ENCODE measurements around the gene RAPGEF3. TPM values are rescaled to one million over a fixed set of nuclear protein-coding genes. Genes with fewer than 3 reads are reported as not detected.

The RAPGEF3 gene
- total RNA-seq, 2 donors from 2014 or later = 10.1 TPM

DNA sequence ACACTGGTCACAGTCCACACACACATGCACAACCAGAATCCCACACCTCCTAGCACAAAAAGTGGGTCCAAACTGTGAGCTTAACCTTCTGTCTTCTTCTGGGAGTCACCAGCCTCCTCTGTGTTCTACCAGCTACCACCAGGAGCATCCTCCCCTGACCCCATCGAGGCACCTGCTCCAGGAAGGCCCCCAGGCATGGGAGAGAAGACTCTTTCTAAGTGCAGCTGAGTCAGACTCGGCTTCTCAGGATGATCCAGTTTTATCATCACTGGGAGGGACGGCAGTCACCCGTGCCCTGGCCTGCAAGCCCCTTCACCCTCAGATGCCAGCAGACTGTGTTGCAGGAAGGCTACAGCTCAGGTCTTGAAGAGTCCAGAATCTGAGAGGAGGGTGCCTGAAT lies 25.5 kb downstream of the RAPGEF3 start:
- Histone ChIP-seq H3K4me3 (no peak overlapping the region), H3K4me1 (peaks cover 4% of the 10 kb centered on the region), H3K9ac (ENCODE audit: low read depth in 2 of 2, low read length in 2 of 2) (no peak overlapping the region), H3K36me3 (no peaks in the 10 kb centered on the region), H3K27ac (no peak overlapping the region), H3K27me3 (no peaks in the 10 kb centered on the region), H3K9me3 (no peaks in the 10 kb centered on the region)
- intact Hi-C loops (cut with DNase I) = no loop called here
- no peak for TF ChIP-seq CTCF (IDR thresholded peaks at IDR 0.05)
- no peak for DNase-seq

- TF ChIP-seq CTCF (IDR thresholded peaks at IDR 0.05) = no peak
- Histone ChIP-seq H3K4me3 (no peak overlapping the region), H3K9ac (ENCODE audit: low read depth in 2 of 2, low read length in 2 of 2) (no peak overlapping the region), H3K4me1 (peaks cover 4% of the 10 kb centered on the region), H3K27ac (no peak overlapping the region), H3K36me3 (no peaks in the 10 kb centered on the region), H3K9me3 (no peaks in the 10 kb centered on the region), H3K27me3 (no peaks in the 10 kb centered on the region)
- no peak for DNase-seq
- intact Hi-C loops (cut with DNase I) = no loop called here
Observed at GRCh38 chr12:47732504-47732903, 26.2 kb downstream of the RAPGEF3 start.

DNA sequence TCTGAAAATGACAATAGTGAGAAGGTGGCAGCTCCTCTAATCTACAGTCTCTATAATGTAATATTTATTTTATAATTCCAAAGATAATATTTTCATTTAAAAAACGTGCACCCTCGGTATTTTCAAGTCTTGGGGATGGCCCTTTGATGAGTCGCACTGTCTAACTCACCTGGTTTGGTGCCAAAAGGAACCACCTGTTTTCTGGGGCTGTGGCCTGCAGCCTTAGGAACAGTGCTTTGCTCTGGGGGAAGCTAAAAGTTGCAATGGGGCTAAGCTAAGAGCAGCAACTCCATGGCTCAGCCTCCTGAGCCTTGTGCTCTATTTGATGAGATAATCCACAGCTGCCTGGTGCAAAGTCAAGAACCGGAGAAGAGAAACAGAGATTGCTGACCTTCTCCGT lies 27.0 kb downstream of the RAPGEF3 start:
- DNase-seq = no peak
- Histone ChIP-seq H3K36me3 (no peaks in the 10 kb centered on the region), H3K27me3 (no peaks in the 10 kb centered on the region), H3K4me1 (peaks cover 2% of the 10 kb centered on the region), H3K27ac (no peak overlapping the region), H3K9me3 (no peaks in the 10 kb centered on the region), H3K4me3 (no peak overlapping the region), H3K9ac (ENCODE audit: low read depth in 2 of 2, low read length in 2 of 2) (no peak overlapping the region)
- no peak for TF ChIP-seq CTCF (IDR thresholded peaks at IDR 0.05)
- intact Hi-C loops (cut with DNase I) = no loop called here

DNA sequence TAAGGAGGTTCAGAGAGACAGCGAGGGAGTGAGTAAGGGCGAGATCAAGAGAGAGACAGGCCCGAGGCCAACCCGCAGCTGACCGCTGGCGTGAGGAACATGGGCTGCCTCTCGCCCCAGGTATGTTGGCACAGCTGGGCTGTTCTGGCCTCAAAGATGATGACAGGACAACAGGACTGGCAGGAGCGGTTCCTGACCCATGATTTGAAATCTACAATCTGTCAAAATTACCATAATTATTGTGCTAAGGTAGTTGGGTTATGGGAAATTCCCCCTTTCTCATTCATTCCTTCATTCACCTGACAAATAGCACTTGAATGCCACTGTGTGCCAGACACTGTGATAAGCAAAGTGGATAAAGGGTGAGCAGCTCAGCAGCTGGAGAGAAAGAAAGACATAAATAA lies 28.3 kb downstream of the RAPGEF3 start:
- Histone ChIP-seq H3K9me3 (no peaks in the 10 kb centered on the region), H3K27ac (no peak overlapping the region), H3K36me3 (no peaks in the 10 kb centered on the region), H3K4me1 (no peaks in the 10 kb centered on the region), H3K9ac (ENCODE audit: low read depth in 2 of 2, low read length in 2 of 2) (no peak overlapping the region), H3K4me3 (no peak overlapping the region), H3K27me3 (no peaks in the 10 kb centered on the region)
- no peak for TF ChIP-seq CTCF (IDR thresholded peaks at IDR 0.05)
- intact Hi-C loops (cut with DNase I) = no loop called here
- DNase-seq = no peak

DNA sequence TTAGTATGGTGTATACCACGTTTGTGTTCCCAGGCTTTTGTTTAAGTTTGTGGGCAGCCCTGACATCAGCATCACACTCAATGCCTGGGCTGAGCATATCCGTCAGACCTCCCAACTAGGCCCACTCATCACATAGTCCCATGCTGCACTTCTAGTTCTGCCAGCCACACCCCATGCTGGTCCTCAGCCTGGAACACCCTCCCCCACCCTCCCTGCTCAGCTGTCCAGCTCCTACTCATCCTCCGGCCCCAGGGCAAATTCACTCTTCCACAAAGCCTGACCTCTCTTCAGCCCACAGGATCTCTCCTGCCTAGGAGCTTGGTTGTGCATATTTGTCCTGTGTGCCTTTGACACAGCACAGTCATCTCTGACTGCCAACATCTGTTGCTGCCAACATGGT lies 29.4 kb downstream of the RAPGEF3 start:
- intact Hi-C loops (cut with DNase I) = no loop called here
- Histone ChIP-seq H3K36me3 (no peaks in the 10 kb centered on the region), H3K27ac (no peak overlapping the region), H3K27me3 (no peaks in the 10 kb centered on the region), H3K9ac (ENCODE audit: low read depth in 2 of 2, low read length in 2 of 2) (no peak overlapping the region), H3K4me3 (no peak overlapping the region), H3K9me3 (no peaks in the 10 kb centered on the region), H3K4me1 (no peaks in the 10 kb centered on the region)
- DNase-seq = no peak
- TF ChIP-seq CTCF (IDR thresholded peaks at IDR 0.05) = no peak

DNA sequence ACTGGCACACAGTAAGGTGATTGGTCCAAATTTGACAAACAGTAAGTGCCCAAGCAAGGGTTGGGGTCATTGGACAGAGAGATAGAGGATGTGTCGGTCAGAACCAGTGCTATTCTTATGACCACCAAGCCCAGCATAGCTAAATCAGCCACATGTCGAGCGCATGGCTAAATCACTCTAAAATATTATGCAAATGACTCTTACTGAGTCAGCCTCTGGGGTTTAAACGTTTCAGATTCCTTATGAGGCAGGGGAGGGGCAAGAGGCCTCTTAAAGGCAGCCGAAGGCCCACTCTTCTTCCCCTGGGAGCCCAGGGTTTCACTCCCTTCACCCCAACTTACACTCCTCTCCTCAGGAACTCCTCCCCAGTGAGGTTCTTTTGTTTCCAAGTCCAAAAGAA lies 32.8 kb downstream of the RAPGEF3 start:
- Histone ChIP-seq H3K9me3 (no peaks in the 10 kb centered on the region), H3K27ac (no peak overlapping the region), H3K4me3 (no peak overlapping the region), H3K4me1 (no peaks in the 10 kb centered on the region), H3K36me3 (no peaks in the 10 kb centered on the region), H3K27me3 (no peaks in the 10 kb centered on the region), H3K9ac (ENCODE audit: low read depth in 2 of 2, low read length in 2 of 2) (no peak overlapping the region)
- no peak for DNase-seq
- no peak for TF ChIP-seq CTCF (IDR thresholded peaks at IDR 0.05)
- intact Hi-C loops (cut with DNase I) = no loop called here
